RPMI7951 (cell line): ENCODE results near the gene FOXA1. TPM values are rescaled to one million over a fixed set of nuclear protein-coding genes. Genes with fewer than 3 reads are reported as not detected.

Experiments
- DNase-seq: peaks from one replicate; pipeline ENCODE4 v3.0.0-alpha.2; 2012; ENCODE audit warnings: low read depth
- total RNA-seq: library from RNA; depleted of rRNA; stranded (reverse); fragments of >200 nt; shearing (Covaris generic); gene quantifications from 2 replicates; pipeline ENCODE4 v1.2.3, GENCODE V29; 2014

Gene FOXA1
- total RNA-seq, 1 experiment from 2014 or later: not detected

DNA sequence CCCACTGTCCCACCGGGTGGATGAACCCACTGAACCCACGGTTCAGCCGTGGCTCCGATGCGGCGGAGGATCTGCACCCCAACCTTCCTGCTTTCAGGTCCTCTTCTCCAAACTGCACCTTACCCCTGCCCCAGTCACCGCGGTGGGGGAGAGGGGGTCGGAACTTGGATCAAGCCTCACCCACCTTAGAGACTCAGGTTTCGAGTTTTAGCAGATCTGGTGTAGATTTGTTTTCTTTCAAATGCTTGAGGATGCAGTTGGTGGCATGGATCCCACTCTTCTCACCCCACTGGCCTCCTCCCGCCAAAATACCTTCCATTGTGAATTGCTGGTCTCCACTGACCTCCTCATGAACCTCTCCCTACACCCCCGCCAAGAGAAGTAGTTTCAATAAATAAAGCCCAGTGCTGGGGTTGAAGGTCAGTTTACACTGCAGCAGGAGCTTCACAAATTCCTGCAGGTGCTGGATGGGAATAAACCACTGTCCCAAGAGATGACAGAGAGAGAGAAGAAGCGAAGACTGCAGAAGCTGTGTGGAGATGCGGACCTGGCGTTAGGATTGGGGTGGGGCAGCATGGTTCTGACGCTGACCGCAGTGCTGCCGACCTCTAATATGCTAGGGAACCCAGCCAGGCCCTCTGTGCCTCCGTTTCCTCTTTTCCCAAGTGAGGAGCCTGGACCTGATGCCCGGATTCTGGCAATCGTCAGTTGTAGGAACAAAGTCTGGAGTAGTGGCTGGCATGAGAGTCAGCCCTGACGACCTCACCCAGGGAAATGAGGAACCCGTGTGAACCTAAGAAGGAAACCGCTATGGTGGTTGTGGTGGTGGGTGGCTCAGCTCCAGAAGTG, 7.8 kb upstream of the FOXA1 start:
- DNase-seq: no peak

DNA sequence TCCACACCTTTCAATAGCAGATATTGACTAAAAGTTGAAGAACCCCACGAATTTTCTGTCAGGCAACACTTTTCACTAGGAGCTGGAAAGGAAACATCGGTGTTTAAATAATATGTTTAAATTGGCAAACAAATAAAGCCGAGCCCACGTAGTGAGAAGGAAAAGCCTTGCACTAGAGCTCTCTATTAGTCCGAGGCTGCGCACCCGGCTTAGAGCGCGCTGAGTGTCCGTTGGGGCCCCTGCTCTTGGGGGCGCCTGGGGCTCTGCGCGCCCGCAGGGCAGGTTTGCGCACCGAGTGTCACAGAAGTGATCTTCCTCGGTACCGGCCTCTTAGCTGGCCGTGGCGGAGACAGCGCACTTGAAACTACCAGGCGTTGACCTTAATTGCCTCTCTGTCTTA, 6.8 kb upstream of the FOXA1 start:
- DNase-seq: no peak

DNA sequence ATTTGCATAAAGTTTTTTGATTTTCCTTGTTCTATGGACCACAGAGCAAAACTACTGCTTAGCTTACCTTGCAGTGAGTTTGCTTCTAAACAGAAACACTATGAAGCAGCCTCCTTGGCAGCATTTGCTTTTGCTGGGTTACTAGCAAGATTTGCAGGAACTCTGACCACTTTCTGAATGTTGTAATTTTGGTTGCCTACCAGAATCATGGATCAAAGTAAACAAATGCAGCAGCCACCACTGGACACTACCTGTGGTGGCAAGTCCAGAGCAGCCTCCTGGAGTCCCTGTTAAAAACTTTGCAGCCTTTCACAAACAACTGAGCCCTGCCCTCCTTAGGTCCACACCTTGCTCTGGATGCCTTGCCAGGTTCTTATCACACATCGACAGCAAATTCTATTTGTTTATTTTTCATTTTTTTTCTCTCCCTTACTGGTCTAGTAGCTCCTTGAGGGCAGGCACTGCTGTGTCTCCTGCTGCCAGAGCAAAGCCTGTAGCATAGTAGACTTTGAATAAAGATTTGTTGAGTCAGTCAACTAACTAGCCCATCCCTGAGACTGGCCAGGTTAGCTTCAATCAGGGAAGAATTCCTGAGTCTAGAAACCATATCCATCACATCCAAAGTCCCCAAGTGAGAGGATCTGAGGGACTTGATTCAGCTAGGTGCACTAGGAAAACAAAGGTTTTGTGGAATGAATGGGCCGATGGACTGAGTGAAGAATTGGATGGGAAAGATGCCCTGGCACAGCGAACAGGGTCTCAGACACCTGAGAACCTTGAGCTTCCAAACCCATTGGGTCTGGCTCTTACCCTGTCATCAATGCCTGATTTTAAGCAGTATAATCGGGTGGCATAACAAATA, 6.1 kb upstream of the FOXA1 start:
- DNase-seq: no peak

DNA sequence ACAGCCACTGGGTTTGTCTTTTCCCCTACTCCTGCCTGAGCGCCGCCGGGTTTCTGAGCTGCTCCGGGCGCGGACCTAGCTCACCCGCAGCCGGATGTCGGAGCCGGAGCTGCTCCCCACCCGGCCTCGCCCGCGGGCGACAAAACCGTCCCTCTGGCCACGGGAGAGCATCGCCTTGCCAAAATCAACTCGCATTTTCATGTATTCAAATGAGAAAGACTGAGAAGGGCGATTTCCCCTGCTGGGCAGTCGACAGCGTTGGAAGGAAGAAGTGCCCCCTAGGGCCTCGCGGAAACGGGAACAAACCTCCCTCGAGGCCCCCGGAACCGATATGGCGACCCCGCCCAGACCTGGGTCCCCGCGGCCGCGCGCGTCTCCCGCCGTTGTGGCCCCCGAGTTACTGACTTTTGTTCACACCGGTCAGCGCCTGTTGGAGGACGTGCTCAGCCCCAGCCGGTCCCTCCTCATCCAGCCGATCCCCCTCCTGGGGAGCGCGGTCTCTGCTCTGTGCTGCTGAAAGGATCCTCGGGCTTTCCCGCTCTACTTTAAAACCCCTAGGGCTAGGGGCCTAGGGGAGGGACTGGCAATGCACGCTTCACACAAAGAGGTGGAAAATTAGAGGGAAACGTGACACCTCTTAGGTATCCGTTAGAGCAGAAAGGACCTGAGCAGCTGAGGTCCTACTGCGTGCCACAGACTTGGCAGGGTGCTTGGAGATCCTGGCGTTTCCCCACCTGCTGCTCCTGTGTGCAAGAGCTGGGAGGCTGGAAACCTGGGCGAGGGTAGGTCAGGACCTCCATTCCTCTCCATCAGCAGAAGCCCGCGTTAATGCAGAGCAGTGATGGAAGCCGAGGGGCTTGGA, 4.7 kb upstream of the FOXA1 start:
- DNase-seq: peak; percentile 12

DNA sequence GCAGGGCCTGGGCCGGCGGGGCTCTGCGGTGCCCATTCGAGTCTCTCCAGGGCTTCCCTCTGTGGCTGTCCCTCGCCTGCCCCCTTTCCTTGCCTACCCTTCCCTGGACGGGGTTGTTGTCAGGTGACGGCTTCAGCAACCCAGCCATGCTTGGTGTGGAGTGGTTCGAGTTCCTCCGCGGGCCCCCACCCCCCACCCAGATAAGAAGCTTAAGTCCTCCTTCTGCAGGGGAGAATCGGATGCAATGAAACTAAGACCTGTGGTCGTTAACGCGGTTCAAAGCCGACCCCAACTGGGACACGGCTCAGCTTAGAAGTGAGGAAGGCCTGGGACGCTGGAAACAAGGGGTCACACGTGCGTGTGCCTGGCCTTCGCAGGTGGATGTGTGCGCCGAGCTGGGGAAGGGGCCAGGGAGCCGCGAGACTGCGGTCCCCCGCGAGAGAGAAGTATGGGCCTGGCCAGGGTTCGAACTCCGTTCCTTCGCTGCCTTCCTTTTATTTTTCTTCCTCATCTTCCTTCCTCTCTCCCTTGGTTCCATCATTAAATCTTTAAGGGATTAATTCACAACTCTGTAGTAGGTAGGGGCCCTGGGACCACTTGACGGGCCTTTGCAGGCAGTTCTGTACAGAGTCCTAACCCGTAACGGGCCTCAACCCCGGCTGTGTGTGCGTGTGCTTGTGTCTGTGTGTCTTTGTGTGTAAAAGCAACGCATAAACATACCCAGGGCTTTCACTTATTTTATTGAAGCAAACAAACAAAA, 3.9 kb upstream of the FOXA1 start:
- no peak for DNase-seq

DNA sequence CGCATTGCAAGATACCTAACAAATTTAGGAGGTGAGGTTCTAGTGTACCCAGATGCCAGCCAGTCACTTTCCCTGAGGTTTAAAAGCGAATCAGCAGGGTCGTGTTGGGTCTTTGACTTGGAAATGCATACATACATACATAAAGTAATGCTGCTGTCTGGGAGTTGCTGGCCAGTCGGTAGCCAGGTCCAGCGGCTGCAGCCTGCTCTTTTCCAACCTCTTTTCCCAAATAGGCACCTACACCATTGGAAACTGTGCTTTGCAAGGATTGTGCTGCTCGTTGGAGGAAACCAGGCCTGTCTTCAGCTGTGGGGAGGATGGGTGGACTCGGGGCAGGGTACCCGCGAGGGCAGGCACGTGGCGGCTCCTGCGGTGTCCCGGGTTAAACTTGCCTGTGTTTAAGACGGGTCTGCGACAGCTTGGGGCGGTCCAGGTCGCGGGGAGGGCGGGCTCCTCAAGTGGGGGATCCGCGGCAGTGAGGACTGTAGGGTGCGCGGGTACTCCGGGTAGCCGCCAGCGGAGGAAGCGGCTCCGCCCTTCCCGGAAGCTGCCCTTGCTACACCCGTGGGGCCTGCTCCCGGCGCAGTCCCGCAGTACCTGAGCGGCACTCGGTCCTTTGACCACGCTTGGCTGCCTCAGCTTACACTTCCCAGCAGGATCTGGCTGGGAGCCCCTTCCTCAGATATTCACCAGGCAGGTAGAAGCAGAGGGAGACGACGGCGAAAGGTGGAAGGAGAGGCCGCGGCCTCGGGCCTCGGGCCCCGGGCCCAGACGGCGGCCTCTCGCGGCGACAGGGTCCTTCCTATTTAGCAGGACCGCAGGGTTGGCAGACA, 3.1 kb upstream of the FOXA1 start:
- DNase-seq: no peak

DNA sequence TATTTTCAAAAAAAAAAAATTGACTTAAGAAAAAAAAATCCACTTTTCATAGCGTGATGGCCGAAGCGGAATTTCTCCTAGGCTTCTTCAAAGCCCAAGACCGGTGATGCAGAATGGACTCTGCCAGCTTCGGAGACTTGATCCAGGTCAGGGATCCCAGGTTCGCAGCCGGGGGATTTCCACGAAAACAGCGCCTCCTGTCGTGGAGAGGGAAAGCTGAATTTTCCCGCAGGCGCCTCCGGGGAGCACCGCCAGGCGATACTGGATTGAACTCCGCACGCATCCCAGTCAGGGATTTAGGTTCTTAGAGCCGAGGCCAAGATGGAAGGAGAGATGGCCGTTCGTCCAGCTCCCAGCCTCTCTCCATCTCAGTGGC, 2.5 kb upstream of the FOXA1 start:
- DNase-seq: no peak

DNA sequence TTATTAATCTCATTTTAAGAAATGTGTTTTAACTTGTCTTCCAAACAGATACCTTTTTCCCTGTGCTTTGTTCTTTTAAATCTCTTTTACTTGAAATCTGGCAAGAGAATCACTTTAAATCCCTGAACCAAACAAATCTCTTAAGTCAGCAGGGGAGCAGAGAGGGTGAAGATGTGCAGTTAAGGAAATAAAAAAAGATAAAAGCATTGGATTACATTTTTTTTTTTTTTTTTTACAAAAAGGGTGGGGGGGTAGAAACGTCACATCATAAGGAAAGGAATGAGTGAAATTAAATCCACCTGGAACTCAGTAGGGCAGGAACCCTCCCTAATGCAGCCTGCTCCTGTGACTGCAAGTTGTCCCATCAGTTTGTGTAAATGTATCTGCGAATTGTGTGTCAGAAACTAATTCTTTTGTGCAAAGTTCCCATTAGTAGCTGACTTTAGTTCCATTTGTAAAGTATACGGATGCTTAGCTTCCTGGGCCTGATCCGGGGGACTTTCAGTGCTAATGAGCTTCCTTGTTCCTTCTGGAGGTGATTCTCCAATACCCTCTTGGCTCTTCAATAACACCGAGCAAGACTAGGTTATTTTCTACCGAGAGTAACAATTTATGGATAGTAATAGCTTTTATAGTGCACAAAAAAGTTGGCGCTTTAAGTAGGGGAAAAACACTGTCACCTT, 1.9 kb upstream of the FOXA1 start:
- DNase-seq: no peak

DNA sequence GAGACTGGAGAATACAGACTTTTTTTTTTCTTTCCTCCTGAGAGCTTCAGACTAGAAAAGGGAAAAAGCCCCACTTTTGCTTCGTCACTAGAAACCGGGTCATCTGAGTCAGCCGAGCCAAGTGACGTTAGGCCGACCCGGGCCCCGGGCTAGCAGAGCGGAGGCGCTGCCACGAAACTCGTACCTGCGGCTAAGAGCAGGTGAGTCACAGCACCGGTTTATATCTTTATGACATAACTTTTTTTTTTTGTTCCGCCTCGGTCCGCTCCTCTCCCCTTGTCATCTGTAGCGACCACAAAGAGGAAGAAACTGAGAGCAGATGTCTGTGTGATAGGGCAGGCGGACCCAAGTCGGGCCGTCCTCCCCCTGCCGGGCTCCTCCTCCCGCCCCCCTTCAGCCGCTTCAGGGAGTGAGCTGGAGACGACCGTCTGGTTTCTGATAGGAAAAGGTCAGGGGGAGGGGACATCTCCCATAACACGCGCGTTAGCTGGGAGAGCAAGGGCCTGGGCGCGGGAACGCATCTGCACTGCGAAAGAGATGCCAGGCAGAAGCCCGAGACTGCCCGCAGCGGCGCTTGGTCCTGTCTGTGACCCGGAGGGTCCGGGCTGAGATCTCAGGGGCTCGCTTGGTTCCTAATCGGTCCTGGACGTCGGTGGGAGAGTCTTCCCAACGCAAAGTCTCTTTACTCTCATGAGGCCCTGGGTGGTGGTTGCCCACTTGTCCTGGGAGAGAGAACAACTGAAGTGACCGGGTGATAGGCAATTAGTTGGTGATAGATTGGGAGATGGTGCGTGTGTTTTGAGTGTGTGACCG, 966 bp upstream of the FOXA1 start:
- peak; percentile 3 for DNase-seq

DNA sequence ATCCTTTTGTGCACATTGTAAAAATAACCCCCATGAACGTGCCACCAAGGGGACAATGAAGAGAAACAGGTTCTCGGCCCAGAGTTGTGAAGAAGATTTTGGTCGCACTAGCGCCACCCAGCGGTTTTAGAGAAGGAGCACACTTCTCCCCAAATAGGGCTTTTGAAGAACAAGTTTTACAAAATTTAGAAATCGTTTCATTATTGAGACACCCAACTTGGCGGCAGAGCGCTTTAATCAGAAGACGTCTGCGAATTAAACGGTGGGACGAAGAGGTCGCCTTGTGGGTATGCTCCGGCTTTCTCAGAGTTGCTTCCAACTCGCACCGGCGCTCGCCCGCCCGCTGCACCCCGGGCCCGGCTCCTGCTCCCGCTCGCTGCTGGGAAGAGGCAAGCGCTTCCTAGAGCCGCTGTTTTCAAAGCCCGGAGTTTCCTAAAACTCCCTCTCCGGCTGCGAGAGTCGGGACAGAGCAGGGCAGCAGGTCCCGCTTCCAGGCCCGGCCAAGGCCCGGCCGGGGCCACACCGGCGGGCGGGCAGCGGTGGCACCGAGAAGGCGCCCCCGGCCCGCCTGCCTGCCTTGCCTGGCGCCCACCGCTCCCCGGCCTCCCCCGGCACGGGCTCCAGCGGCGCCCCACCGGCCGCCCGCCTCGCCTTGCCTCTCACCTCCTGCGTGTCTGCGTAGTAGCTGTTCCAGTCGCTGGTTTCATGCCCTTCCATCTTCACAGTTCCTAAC, 645 bp downstream of the FOXA1 start:
- peak; percentile 55 for DNase-seq

DNA sequence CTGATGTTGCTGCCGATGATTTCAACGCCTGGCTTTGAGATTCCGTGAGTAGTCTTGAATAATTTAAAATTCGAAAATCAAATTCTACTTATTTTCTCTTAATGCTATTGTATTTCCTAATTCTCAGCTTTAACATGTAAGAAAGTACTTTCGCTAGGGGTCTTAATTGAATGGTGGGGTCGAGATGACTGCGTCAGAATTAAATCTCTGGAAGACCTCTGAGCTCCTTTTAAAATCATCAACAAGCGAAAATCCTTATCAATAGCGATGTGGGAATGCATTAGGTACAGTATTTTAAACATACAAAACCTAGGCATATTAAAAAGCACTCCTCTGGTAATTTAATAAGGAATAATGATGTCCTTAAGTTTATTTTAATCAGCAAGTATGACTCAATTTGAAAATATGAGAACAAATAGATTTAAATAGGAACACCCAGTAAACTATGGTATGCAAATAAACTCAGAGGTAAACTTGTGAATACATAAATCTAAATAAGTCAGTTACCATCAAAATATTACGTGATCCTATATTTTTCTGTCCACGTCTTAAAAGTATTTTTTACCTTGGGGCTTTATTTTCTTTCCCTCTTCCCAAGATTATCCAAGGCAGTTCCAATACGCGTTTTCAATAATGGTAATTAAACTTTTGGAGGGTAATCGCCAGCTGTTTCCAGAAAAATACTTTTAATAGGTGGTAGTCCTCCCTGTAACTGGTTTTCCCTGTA, 1.4 kb downstream of the FOXA1 start:
- no peak for DNase-seq

DNA sequence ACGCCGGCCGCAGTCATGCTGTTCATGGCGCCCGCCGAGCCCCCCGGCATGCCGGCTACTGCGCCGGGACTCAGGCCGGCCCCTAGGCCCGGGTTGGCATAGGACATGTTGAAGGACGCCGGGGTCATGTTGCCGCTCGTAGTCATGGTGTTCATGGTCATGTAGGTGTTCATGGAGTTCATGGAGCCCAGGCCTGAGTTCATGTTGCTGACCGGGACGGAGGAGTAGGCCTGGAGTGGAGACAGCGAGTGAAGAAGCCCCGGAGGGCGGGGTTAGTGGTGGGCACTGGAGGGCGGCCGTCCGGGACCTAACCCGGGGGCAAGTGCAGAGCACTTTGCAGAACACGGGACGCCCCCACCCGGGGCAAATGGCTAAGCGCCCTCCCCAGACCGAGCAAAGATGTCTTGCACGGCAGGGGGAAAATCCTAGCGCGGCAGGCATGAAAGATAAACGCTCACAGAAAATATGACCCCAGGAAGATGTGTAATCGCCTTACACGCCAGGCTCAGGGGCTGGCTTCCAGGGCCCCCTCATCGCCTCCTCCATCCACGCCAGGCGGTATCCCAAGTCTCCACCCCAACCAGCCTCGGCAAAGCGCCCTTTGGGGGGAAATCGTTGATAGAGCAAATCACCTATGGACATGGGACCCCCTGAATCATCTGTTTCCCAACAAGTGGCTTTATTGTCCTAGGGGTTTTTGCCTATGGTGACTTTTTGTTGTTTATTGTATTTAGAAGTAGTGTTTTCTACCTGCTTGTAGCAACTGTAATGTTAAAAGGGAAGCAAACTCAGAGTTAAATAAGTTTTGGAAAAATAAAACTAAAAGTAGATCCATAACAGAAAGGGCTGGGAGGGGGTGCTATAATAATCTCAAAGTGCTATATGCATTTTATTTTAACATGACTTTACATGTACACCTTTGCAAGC, 2.3 kb downstream of the FOXA1 start:
- no peak for DNase-seq

DNA sequence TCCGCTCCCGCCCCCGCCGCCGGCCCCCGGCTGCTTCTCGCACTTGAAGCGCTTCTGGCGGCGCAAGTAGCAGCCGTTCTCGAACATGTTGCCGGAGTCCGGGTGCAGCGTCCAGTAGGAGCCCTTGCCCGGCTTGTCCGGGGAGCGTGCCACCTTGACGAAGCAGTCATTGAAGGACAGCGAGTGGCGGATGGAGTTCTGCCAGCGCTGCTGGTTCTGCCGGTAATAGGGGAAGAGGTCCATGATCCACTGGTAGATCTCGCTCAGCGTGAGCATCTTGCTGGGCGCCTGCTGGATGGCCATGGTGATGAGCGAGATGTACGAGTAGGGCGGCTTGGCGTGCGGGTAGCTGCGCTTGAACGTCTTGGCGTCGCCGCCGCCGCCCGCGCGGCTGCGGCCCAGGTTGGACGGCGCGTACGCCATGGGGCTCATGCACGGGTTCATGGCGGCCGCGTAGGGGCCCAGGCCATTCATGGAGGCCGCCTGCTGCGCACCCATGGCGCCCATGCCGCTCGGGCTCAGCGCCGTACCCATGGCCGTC, 3.0 kb downstream of the FOXA1 start:
- no peak for DNase-seq

DNA sequence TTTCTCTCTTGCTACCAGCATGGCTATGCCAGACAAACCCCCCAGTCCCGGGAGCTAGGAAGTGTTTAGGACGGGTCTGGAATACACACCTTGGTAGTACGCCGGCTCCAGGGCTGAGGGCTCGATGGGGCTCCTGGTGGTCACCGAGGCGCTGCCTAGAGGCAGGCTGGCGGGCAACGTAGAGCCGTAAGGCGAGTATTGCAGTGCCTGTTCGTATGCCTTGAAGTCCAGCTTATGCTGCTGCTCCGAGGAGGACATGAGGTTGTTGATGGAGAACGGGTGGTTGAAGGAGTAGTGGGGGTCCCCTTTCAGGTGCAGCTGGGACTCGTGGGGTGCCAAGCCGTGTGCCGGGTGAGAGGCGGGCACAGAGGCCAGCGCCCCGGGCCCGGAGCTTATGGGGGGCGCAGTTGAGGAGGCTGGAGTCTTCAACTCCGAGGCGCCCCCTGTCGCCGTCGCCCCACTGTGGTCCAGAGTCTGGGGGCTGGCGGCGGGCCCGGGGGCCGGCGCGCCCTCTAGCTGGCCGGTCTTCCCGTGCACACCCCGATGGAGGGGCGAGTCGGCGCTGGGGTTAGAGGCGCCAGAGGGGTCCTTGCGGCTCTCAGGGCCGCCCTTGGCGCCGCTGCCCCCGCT, 3.6 kb downstream of the FOXA1 start:
- DNase-seq: no peak

DNA sequence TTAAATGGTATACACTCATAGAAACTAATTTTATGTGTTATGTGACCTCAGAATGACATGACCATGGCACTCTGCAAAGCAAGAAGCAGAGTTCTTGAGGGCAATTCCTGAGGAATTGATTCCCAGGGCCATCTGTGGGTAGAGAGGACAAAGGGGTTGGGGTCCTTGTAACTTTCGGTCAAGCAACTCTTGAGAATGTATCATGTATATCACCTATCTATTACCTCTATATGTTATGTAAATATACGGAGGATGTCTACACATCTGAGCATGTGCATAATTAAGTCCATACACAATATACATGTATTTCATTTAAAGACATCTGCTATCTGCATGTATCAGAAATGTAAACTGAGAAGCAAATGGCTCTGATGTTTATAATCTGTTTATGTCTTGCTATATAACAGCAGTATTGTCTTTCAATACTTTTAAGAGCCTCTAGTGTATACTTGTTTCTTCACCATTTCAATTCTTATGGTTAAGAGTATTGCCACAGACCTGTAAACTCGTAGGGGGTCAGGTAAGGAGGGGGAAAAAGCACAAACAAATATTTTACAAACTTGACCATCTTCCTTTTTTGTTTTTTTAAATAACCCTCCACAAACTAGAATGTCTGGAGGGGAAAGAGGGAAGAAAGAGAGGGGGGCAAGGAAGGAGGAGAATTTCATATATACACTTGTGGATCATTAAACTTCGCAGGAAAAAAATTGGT, 4.5 kb downstream of the FOXA1 start:
- DNase-seq: no peak
